ENCODE measurements around the gene TSPAN33. TPM values are rescaled to one million over a fixed set of nuclear protein-coding genes. Genes with fewer than 3 reads are reported as not detected.
A peak's percentile ranks its signal among the peaks of the same experiment; 100 is the strongest.

The TSPAN33 gene
- total and polyA plus RNA-seq, 2 of the 13 experiments (the other 11 are each of a cell fraction or from before 2014, with no cell fraction given) = 15.3 to 16.5 TPM

DNA sequence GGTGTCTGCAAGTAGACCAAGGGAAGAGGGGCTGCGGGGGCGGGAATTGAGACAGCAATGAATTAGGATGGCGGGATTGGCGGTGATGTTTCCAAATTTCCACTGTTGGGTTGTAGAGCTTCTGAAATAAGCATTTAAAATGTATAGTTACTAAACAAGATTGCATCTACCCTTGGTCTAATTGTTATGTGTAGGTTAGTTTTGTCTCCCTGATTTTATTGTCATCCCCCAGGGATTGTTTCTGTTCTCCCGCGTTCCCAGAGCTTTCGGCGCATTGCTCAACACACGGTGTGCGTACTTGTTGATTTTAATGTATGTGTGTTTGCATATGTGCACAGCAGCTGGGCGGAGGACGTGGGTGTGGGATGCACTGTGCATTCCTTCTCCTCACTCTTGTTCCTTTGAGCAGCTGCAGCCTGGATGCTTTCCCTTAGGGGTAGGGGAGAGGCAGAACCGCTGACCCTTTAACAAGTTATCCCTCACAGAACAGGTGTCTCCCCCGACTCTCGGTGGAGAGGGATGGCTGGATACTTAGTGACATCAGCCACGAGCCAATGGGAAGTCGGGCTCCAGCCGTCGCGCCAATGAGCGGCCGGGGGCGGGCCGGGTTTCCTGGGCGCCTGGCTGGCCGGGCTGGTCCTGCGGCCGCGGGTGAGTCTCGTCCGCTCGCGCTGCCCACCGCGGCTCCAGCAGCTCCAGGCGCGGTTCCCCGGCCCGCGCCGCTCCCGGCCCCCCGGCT lies at the start of gene TSPAN33 (continued):
- TF ChIP-seq ZSCAN22 (CRISPR knock-in tag; IDR thresholded peaks at IDR 0.05) (no peak), SNAPC4 (CRISPR knock-in tag; IDR thresholded peaks at IDR 0.05) (no peak), DBP (CRISPR knock-in tag; IDR thresholded peaks at IDR 0.05; ENCODE audit: not compliant biosample characterization) (no peak), KDM2A (CRISPR knock-in tag; IDR thresholded peaks at IDR 0.05; ENCODE audit: borderline replicate concordance, low read depth) (peak; percentile 54), ZNF776 (CRISPR knock-in tag; IDR thresholded peaks at IDR 0.05) (no peak), ZNF672 (CRISPR knock-in tag; IDR thresholded peaks at IDR 0.05) (no peak), HOXA5 (CRISPR knock-in tag; IDR thresholded peaks at IDR 0.05) (no peak), ZNF530 (CRISPR knock-in tag; IDR thresholded peaks at IDR 0.05; ENCODE audit: low read depth) (no peak), SP2 (CRISPR knock-in tag; IDR thresholded peaks at IDR 0.05) (peak; percentile 84), SMYD3 (CRISPR knock-in tag; IDR thresholded peaks at IDR 0.05) (no peak), ZKSCAN1 (IDR thresholded peaks at IDR 0.05; ENCODE audit: low read length) (no peak), HOXD1 (CRISPR knock-in tag; IDR thresholded peaks at IDR 0.05) (no peak), RXRA (CRISPR knock-in tag; IDR thresholded peaks at IDR 0.05) (peak; percentile 39; the same call in 1 of the 2 replicates), ZNF678 (CRISPR knock-in tag; IDR thresholded peaks at IDR 0.05) (no peak), REXO4 (CRISPR knock-in tag; IDR thresholded peaks at IDR 0.05; ENCODE audit: borderline replicate concordance) (no peak), ZNF251 (CRISPR knock-in tag; IDR thresholded peaks at IDR 0.05) (no peak), RFX3 (CRISPR knock-in tag; IDR thresholded peaks at IDR 0.05) (no peak), HDAC2 (CRISPR knock-in tag; IDR thresholded peaks at IDR 0.05) (peak; percentile 34; the same call in 1 of the 2 replicates)
- TF ChIP-seq, protein P1, sequence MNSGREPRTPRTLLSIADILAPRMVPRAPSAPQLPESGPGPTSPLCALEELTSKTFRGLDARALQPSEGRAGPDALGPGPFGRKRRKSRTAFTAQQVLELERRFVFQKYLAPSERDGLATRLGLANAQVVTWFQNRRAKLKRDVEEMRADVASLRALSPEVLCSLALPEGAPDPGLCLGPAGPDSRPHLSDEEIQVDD (CRISPR knock-in tag; IDR thresholded peaks at IDR 0.05; ENCODE audit: borderline replicate concordance) = no peak
- TF ChIP-seq, protein P2, sequence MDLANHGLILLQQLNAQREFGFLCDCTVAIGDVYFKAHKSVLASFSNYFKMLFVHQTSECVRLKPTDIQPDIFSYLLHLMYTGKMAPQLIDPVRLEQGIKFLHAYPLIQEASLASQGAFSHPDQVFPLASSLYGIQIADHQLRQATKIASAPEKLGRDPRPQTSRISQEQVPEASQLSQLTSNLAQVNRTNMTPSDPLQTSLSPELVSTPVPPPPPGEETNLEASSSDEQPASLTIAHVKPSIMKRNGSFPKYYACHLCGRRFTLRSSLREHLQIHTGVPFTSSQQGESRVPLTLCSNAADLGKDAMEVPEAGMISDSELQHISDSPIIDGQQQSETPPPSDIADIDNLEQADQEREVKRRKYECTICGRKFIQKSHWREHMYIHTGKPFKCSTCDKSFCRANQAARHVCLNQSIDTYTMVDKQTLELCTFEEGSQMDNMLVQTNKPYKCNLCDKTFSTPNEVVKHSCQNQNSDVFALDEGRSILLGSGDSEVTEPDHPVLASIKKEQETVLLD (CRISPR knock-in tag; IDR thresholded peaks at IDR 0.05; ENCODE audit: low read depth) = no peak
- TF ChIP-seq, protein P3, sequence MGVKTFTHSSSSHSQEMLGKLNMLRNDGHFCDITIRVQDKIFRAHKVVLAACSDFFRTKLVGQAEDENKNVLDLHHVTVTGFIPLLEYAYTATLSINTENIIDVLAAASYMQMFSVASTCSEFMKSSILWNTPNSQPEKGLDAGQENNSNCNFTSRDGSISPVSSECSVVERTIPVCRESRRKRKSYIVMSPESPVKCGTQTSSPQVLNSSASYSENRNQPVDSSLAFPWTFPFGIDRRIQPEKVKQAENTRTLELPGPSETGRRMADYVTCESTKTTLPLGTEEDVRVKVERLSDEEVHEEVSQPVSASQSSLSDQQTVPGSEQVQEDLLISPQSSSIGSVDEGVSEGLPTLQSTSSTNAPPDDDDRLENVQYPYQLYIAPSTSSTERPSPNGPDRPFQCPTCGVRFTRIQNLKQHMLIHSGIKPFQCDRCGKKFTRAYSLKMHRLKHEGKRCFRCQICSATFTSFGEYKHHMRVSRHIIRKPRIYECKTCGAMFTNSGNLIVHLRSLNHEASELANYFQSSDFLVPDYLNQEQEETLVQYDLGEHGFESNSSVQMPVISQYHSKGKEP (CRISPR knock-in tag; IDR thresholded peaks at IDR 0.05) = no peak

Data from HepG2 (cell line).